HepG2 (cell line): ENCODE results near the gene ANKZF1. TPM values are rescaled to one million over a fixed set of nuclear protein-coding genes. Genes with fewer than 3 reads are reported as not detected.

Experiments used
- BHLHE40 ChIP-seq: IDR thresholded peaks from 2 replicates; pipeline ENCODE4 v1.6.1; 2011; ENCODE audit warnings: low read length, improper control_type of control experiment
- BORCS8-MEF2B ChIP-seq: sonication (generic); formaldehyde crosslinking; IDR thresholded peaks from 2 replicates; pipeline ENCODE4 v1.8.0; 2022; ENCODE audit warnings: mild to moderate bottlenecking, missing genetic modification reagents
- GABPA ChIP-seq, 2 experiments: IDR thresholded peaks; 2 replicates each; pipeline ENCODE4 v1.6.1; 2011 to 2016; ENCODE audit warnings: low read depth in 2 of 2, low read length in 1 of 2, missing biosample characterization in 1 of 2, missing genetic modification characterization in 1 of 2
- GATAD1 ChIP-seq: IDR thresholded peaks from 2 replicates; pipeline ENCODE4 v1.6.1; 2016; ENCODE audit warnings: missing genetic modification reagents, missing compliant biosample characterization
- IKZF4 ChIP-seq: sonication (generic); formaldehyde crosslinking; IDR thresholded peaks from 2 replicates; pipeline ENCODE4 v1.5.1; 2020; ENCODE audit warnings: borderline replicate concordance, mild to moderate bottlenecking, low read depth, missing genetic modification reagents; ENCODE audit errors: not compliant biosample characterization
- LCORL ChIP-seq, 2 experiments: fragments of 450-650 bp in 1 of 2; sonication (generic) in 1 of 2; formaldehyde crosslinking in 1 of 2; IDR thresholded peaks; 2 replicates each; pipeline versions ENCODE4 v1.5.0 to v1.6.1; 2017 to 2020; ENCODE audit warnings: antibody characterized with exemption in 1 of 2, missing genetic modification reagents in 1 of 2
- MED1 ChIP-seq: sonication (generic); formaldehyde crosslinking; IDR thresholded peaks from 2 replicates; pipeline ENCODE4 v1.4.0; 2020; ENCODE audit warnings: missing genetic modification reagents
- NFKB2 ChIP-seq: sonication (generic); formaldehyde crosslinking; IDR thresholded peaks from 2 replicates; pipeline ENCODE4 v1.4.0; 2020; ENCODE audit warnings: missing genetic modification reagents, borderline replicate concordance
- PHB2 ChIP-seq: fragments of 450-650 bp; IDR thresholded peaks from 2 replicates; pipeline ENCODE4 v1.6.1; 2018; ENCODE audit not compliant: partially characterized antibody
- POLR2AphosphoS2 ChIP-seq: IDR thresholded peaks from 2 replicates; pipeline ENCODE4 v1.6.1; 2011; ENCODE audit warnings: low read depth, low read length, improper control_type of control experiment
- PRPF4 ChIP-seq: fragments of 200-400 bp; formaldehyde crosslinking; IDR thresholded peaks from 2 replicates; pipeline ENCODE4 v1.6.1; 2016; ENCODE audit warnings: low read length, low read depth; ENCODE audit not compliant: poor library complexity, severe bottlenecking
- RORA ChIP-seq: sonication (generic); formaldehyde crosslinking; IDR thresholded peaks from 2 replicates; pipeline ENCODE4 v1.5.0; 2020; ENCODE audit warnings: mild to moderate bottlenecking, missing genetic modification reagents, moderate library complexity
- SALL2 ChIP-seq: sonication (generic); formaldehyde crosslinking; IDR thresholded peaks from 2 replicates; pipeline ENCODE4 v1.8.1; 2023; ENCODE audit warnings: mild to moderate bottlenecking, missing genetic modification reagents, inconsistent platforms
- SP4 ChIP-seq: sonication (generic); formaldehyde crosslinking; IDR thresholded peaks from 2 replicates; pipeline ENCODE4 v1.8.1; 2023; ENCODE audit warnings: mild to moderate bottlenecking, missing genetic modification reagents
- TARDBP ChIP-seq: sonication (generic); formaldehyde crosslinking; IDR thresholded peaks from 2 replicates; pipeline ENCODE4 v1.8.0; 2022; ENCODE audit warnings: mild to moderate bottlenecking, missing genetic modification reagents
- U2AF1 ChIP-seq: fragments of 200-400 bp; formaldehyde crosslinking; optimal IDR thresholded peaks from 2 replicates; pipeline ENCODE3; 2017; ENCODE audit warnings: mild to moderate bottlenecking, low read depth, low read length
- ZBTB8A ChIP-seq: sonication (generic); formaldehyde crosslinking; IDR thresholded peaks from 2 replicates; pipeline ENCODE4 v1.4.0; 2020; ENCODE audit warnings: mild to moderate bottlenecking, low read depth, missing genetic modification reagents, borderline replicate concordance
- ZC3H4 ChIP-seq: sonication (generic); formaldehyde crosslinking; IDR thresholded peaks from 2 replicates; pipeline ENCODE4 v1.4.0; 2020; ENCODE audit warnings: missing genetic modification reagents, borderline replicate concordance
- ZNF24 ChIP-seq: fragments of 450-650 bp; IDR thresholded peaks from 2 replicates; pipeline ENCODE4 v1.6.1; 2017; ENCODE audit warnings: antibody characterized with exemption, mild to moderate bottlenecking
- ZNF484 ChIP-seq: sonication (generic); formaldehyde crosslinking; IDR thresholded peaks from 2 replicates; pipeline ENCODE4 v1.5.1; 2020; ENCODE audit warnings: mild to moderate bottlenecking, low read depth, missing genetic modification reagents, borderline replicate concordance
- ZNF556 ChIP-seq: sonication (generic); formaldehyde crosslinking; IDR thresholded peaks from 2 replicates; pipeline ENCODE4 v1.4.0; 2020; ENCODE audit warnings: mild to moderate bottlenecking, missing genetic modification reagents, borderline replicate concordance
- ZNF562 ChIP-seq: sonication (generic); formaldehyde crosslinking; IDR thresholded peaks from 2 replicates; pipeline ENCODE4 v1.8.0; 2022; ENCODE audit warnings: missing genetic modification reagents, borderline replicate concordance
- ZNF598 ChIP-seq: sonication (generic); formaldehyde crosslinking; IDR thresholded peaks from 2 replicates; pipeline ENCODE4 v1.5.1; 2020; ENCODE audit warnings: mild to moderate bottlenecking, missing genetic modification reagents, borderline replicate concordance
- polyA plus RNA-seq, 8 experiments: library from polyadenylated mRNA; depleted of rRNA in 3 of 8; stranded (reverse) in 7 of 8; unstranded in 1 of 8; fragments of >200 nt; fragmentation: Illumina TruSeq in 4 of 8; extraction: Trizol in 4 of 8; gene quantifications; 2 replicates each; pipeline versions ENCODE4 v1.2.1 to v1.2.3, GENCODE V29; 2011 to 2016; ENCODE audit warnings: low read depth in 4 of 8, missing spikeins in 1 of 8, mixed read lengths in 1 of 8; ENCODE audit not compliant: insufficient read depth in 1 of 8
- total RNA-seq, 5 experiments: library from RNA; depleted of rRNA; stranded (reverse); fragments of >200 nt; fragmentation: Illumina TruSeq; extraction: Trizol; gene quantifications; 2 replicates each; pipeline ENCODE4 v1.2.3, GENCODE V29; 2016; ENCODE audit warnings: low read depth in 1 of 5
- TF ChIP-seq, protein P1 (sequence below): sonication (generic); formaldehyde crosslinking; IDR thresholded peaks from 2 replicates; pipeline ENCODE4 v1.5.1; 2020; ENCODE audit warnings: missing genetic modification reagents, mild to moderate bottlenecking, borderline replicate concordance
- TF ChIP-seq, protein P2 (sequence below): sonication (generic); formaldehyde crosslinking; IDR thresholded peaks from 2 replicates; pipeline ENCODE4 v1.8.0; 2022; ENCODE audit warnings: missing genetic modification reagents, mild to moderate bottlenecking, borderline replicate concordance
- TF ChIP-seq, protein P3 (sequence below): sonication (generic); formaldehyde crosslinking; IDR thresholded peaks from 2 replicates; pipeline ENCODE4 v1.8.0; 2022; ENCODE audit warnings: mild to moderate bottlenecking, missing genetic modification reagents, moderate library complexity

ANKZF1 gene
- total and polyA plus RNA-seq, 2 of the 13 experiments (the other 11 are each of a cell fraction or from before 2014, with no cell fraction given): 25.3 to 128 TPM

DNA sequence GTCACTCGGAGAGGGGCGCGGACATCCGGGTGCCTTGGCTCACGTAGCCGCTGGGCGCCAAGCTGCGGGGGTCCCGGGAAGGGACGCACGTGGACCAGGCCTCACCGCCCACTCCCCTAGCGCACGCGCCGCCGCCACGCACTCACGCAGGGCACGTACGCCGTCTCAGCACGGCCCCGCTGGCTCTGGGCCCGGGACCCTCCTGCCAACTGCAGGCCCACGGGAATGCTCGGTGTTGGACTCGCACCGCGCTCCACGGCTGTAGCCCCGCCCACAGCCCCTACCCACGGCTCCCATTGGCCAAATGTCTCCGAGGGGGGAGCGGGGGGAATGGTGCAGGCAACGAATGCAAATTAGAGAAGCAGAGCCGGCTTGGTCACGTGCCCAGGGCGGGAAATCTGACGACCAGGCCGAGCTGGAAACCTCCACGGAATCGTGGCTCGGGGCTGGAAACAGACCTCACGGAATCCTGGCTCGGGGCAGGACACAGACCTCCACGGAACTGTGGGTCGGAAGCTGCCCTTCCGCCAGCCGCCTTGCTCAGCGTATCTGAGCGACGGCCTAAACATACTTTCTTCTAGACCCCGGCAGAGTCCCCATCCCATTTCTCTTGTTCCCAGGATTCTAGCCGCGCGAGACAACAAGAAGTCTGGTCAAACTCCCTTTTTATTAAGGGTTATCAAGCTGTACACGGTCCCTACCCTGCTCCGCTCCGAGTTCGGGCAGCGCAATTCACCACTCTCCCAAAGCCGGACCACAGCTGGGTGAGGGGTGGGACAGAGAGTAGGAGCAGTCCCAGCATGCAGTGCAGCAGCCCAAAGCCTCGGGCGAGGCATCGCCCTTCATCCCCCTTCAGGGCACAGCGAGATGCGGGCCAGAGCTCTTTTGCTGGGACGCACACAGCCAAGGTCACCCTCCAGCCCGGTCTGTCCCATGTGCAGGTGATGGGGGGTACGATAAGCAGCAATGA is 10.6 kb upstream of the ANKZF1 start, which contains the start of gene ABCB6 (continued):
- TF ChIP-seq ZNF556 (CRISPR knock-in tag) (peak; percentile 74; the same call in 1 of the 2 replicates), ZNF24 (no peak), LCORL (IDR thresholded peaks at IDR 0.05) (no peak), LCORL (CRISPR knock-in tag; IDR thresholded peaks at IDR 0.05) (peak; percentile 62; the same call in 1 of the 2 replicates), BHLHE40 (peak; percentile 98), ZBTB8A (CRISPR knock-in tag) (no peak; the same call in 1 of the 2 replicates), GATAD1 (CRISPR knock-in tag) (peak; percentile 84), BORCS8-MEF2B (CRISPR knock-in tag) (peak; percentile 99), NFKB2 (CRISPR knock-in tag) (peak; percentile 89; the same call in 1 of the 2 replicates), ZNF562 (CRISPR knock-in tag) (no peak), SP4 (CRISPR knock-in tag) (peak; percentile 98), PRPF4 (no peak), TARDBP (CRISPR knock-in tag) (peak; percentile 95), POLR2AphosphoS2 (no peak), U2AF1 (peak; percentile 40), MED1 (CRISPR knock-in tag) (peak; percentile 85; the same call in 1 of the 2 replicates), IKZF4 (CRISPR knock-in tag) (peak; percentile 98), ZNF598 (CRISPR knock-in tag) (peak; percentile 82; the same call in 1 of the 2 replicates), ZNF484 (CRISPR knock-in tag) (0 out of 2 replicates have a peak, but pooled peaks have one; percentile 79), RORA (CRISPR knock-in tag) (no peak), SALL2 (CRISPR knock-in tag) (peak; percentile 94), ZC3H4 (CRISPR knock-in tag) (no peak; the same call in 1 of the 2 replicates), PHB2 (no peak), GABPA (IDR thresholded peaks at IDR 0.05; ENCODE audit: low read depth, low read length) (no peak), GABPA (CRISPR knock-in tag; IDR thresholded peaks at IDR 0.05; ENCODE audit: low read depth) (peak; percentile 36; the same call in 1 of the 2 replicates)
- TF ChIP-seq, protein P1, sequence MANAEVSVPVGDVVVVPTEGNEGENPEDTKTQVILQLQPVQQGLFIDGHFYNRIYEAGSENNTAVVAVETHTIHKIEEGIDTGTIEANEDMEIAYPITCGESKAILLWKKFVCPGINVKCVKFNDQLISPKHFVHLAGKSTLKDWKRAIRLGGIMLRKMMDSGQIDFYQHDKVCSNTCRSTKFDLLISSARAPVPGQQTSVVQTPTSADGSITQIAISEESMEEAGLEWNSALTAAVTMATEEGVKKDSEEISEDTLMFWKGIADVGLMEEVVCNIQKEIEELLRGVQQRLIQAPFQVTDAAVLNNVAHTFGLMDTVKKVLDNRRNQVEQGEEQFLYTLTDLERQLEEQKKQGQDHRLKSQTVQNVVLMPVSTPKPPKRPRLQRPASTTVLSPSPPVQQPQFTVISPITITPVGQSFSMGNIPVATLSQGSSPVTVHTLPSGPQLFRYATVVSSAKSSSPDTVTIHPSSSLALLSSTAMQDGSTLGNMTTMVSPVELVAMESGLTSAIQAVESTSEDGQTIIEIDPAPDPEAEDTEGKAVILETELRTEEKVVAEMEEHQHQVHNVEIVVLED: peak; percentile 96
- TF ChIP-seq, protein P2, sequence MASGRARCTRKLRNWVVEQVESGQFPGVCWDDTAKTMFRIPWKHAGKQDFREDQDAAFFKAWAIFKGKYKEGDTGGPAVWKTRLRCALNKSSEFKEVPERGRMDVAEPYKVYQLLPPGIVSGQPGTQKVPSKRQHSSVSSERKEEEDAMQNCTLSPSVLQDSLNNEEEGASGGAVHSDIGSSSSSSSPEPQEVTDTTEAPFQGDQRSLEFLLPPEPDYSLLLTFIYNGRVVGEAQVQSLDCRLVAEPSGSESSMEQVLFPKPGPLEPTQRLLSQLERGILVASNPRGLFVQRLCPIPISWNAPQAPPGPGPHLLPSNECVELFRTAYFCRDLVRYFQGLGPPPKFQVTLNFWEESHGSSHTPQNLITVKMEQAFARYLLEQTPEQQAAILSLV: peak; percentile 97
- TF ChIP-seq, protein P3, sequence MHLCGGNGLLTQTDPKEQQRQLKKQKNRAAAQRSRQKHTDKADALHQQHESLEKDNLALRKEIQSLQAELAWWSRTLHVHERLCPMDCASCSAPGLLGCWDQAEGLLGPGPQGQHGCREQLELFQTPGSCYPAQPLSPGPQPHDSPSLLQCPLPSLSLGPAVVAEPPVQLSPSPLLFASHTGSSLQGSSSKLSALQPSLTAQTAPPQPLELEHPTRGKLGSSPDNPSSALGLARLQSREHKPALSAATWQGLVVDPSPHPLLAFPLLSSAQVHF (CRISPR knock-in tag): peak; percentile 76; the same call in 1 of the 2 replicates
